A549 (cell line): ENCODE measurements around the gene ANGEL2. TPM values are rescaled to one million over a fixed set of nuclear protein-coding genes. Genes with fewer than 3 reads are reported as not detected.

Experiments used
- ATAC-seq, 2 experiments: fragments of 200-7000 bp in 1 of 2; fragments of >200 bp in 1 of 2; cut with Nextera tagmentation in 1 of 2; cut with Tn5 transposase in 1 of 2; 3 replicates each; pipeline versions ENCODE4 v1.8.0 to v1.9.1; 2018 to 2020; ENCODE audit warnings: mild to moderate bottlenecking in 1 of 2, moderate library complexity in 1 of 2
- CTCF ChIA-PET: fragments of 300-600 bp; sonication (Branson Sonifier 250); formaldehyde crosslinking; extraction: SDS; loops from one replicate; lab custom pipeline; 2021; ENCODE audit warnings: antibody characterized with exemption, inconsistent platforms; lab: Yijun Ruan, JAX
- POLR2A ChIA-PET: fragments of 350-600 bp; formaldehyde crosslinking; extraction: SDS; loops from one replicate; lab custom pipeline; 2021; ENCODE audit warnings: antibody characterized with exemption, inconsistent platforms; lab: Yijun Ruan, JAX
- DNase-seq, 2 experiments: peaks; one replicate each; pipeline versions ENCODE4 v3.0.0 to v3.0.0-alpha.2; 2011 to 2016; ENCODE audit warnings: low read depth in 1 of 2, low spot score in 1 of 2
- FAIRE-seq: peaks from 2 replicates; lab custom pipeline; 2011; peaks lifted over from hg19 to GRCh38; lab: Jason Lieb, UNC
- H3K27ac ChIP-seq, 2 experiments: fragments of >200 bp; sonication (Bioruptor Twin); formaldehyde crosslinking; 3 replicates each; pipeline ENCODE4 v1.5.1; 2016 to 2017
- H3K4me1 ChIP-seq: fragments of >200 bp; sonication (Bioruptor Twin); formaldehyde crosslinking; 3 replicates; pipeline ENCODE4 v1.6.1; 2016
- H3K4me2 ChIP-seq: fragments of >200 bp; sonication (Bioruptor Twin); formaldehyde crosslinking; 3 replicates; pipeline ENCODE4 v1.6.1; 2016
- H3K4me3 ChIP-seq: fragments of >200 bp; sonication (Bioruptor Twin); formaldehyde crosslinking; 3 replicates; pipeline ENCODE4 v1.5.1; 2016
- H3K9me3 ChIP-seq: fragments of >200 bp; sonication (Bioruptor Twin); formaldehyde crosslinking; 3 replicates; pipeline ENCODE4 v1.6.1; 2016
- CBX8 ChIP-seq: fragments of 200-600 bp; sonication (generic); IDR thresholded peaks from 2 replicates; pipeline ENCODE4 v1.6.1; 2016
- EHMT2 ChIP-seq: fragments of 200-600 bp; sonication (generic); IDR thresholded peaks from 2 replicates; pipeline ENCODE4 v1.6.1; 2016; ENCODE audit warnings: antibody characterized with exemption, low read depth, mild to moderate bottlenecking, moderate library complexity
- EP300 ChIP-seq, 2 experiments: fragments of >200 bp; sonication (Bioruptor Twin); formaldehyde crosslinking; IDR thresholded peaks; 2 replicates in 1 of 2; 3 replicates in 1 of 2; pipeline ENCODE4 v1.6.1; 2016 to 2017
- HEYL ChIP-seq: fragments of 250-450 bp; sonication (Bioruptor Pico); IDR thresholded peaks from 2 replicates; pipeline ENCODE4 v1.8.0; 2021; ENCODE audit warnings: mild to moderate bottlenecking, moderate library complexity
- HOXB13 ChIP-seq: fragments of 250-450 bp; sonication (Bioruptor Pico); IDR thresholded peaks from 2 replicates; pipeline ENCODE4 v1.5.0; 2020; ENCODE audit warnings: low read depth, mild to moderate bottlenecking, moderate library complexity
- KDM1A ChIP-seq: fragments of 200-600 bp; sonication (generic); IDR thresholded peaks from 2 replicates; pipeline ENCODE4 v1.6.1; 2016; ENCODE audit warnings: low read depth, mild to moderate bottlenecking
- MAFK ChIP-seq: fragments of 450-650 bp; IDR thresholded peaks from 2 replicates; pipeline ENCODE4 v1.6.1; 2014; ENCODE audit not compliant: partially characterized antibody
- PHF8 ChIP-seq: fragments of 200-600 bp; sonication (generic); IDR thresholded peaks from 2 replicates; pipeline ENCODE4 v1.6.1; 2016; ENCODE audit warnings: low read depth, mild to moderate bottlenecking, antibody characterized with exemption, moderate library complexity, borderline replicate concordance
- POLR2AphosphoS2 ChIP-seq: conservative IDR thresholded peaks from 2 replicates; pipeline ENCODE4 v1.6.1; 2012; ENCODE audit warnings: low read length, improper control_type of control experiment, inconsistent platforms
- RAD21 ChIP-seq, 2 experiments: fragments of >200 bp in 1 of 2; sonication (Bioruptor Twin) in 1 of 2; formaldehyde crosslinking in 1 of 2; IDR thresholded peaks in 1 of 2; conservative IDR thresholded peaks in 1 of 2; 2 replicates in 1 of 2; 3 replicates in 1 of 2; pipeline ENCODE4 v1.6.1; 2012 to 2018; ENCODE audit warnings: inconsistent platforms in 1 of 2
- TFCP2L1 ChIP-seq: fragments of 250-450 bp; sonication (Bioruptor Pico); IDR thresholded peaks from 2 replicates; pipeline ENCODE4 v1.5.0; 2021; ENCODE audit warnings: mild to moderate bottlenecking
- TP53 ChIP-seq: fragments of 250-450 bp; sonication (Bioruptor Pico); IDR thresholded peaks from 2 replicates; pipeline ENCODE4 v1.5.0; 2021; ENCODE audit warnings: mild to moderate bottlenecking, moderate library complexity
- ZNF302 ChIP-seq: fragments of 250-450 bp; sonication (Bioruptor Pico); IDR thresholded peaks from 2 replicates; pipeline ENCODE4 v1.9.0; 2021; ENCODE audit warnings: inconsistent platforms, mild to moderate bottlenecking, moderate library complexity
- WGBS: methylation state at CpG from one replicate; pipeline ENCODE4 v1.1.6; 2017; ENCODE audit errors: missing lambda C conversion rate; 5-methylcytosine and 5-hydroxymethylcytosine counted together
- polyA plus RNA-seq, 4 experiments: library from polyadenylated mRNA; depleted of rRNA in 3 of 4; stranded (reverse); fragments of >200 nt; fragmentation: RNase III in 1 of 4; extraction: RNeasy Plus Mini Kit Qiagen cat#74134 plus additional on column Dnase treatment in 1 of 4; gene quantifications; 2 replicates in 3 of 4; 3 replicates in 1 of 4; pipeline ENCODE4 v1.2.3, GENCODE V29; 2011 to 2017
- TF ChIP-seq, protein P1 (sequence below): fragments of 150-350 bp; IDR thresholded peaks from 2 replicates; pipeline ENCODE4 v1.6.1; 2014; ENCODE audit warnings: low read depth, mild to moderate bottlenecking, low read length
- TF ChIP-seq, protein P2 (sequence below): fragments of 250-450 bp; sonication (Bioruptor Pico); IDR thresholded peaks from 2 replicates; pipeline ENCODE4 v1.5.0; 2020; ENCODE audit warnings: low read depth, mild to moderate bottlenecking, moderate library complexity
- TF ChIP-seq, protein P3 (sequence below): fragments of >200 bp; sonication (Bioruptor Twin); formaldehyde crosslinking; IDR thresholded peaks from 2 replicates; pipeline ENCODE4 v1.6.1; 2016
- TF ChIP-seq, protein P4 (sequence below): fragments of 450-650 bp; IDR thresholded peaks from 2 replicates; pipeline ENCODE4 v1.6.1; 2014; ENCODE audit warnings: antibody characterized with exemption
- TF ChIP-seq, protein P5 (sequence below): IDR thresholded peaks from 2 replicates; pipeline ENCODE4 v1.6.1; 2012
- TF ChIP-seq, protein P6 (sequence below): IDR thresholded peaks from 2 replicates; pipeline ENCODE4 v1.6.1; 2012
- TF ChIP-seq, protein P7 (sequence below): fragments of 250-450 bp; sonication (Bioruptor Pico); IDR thresholded peaks from 2 replicates; pipeline ENCODE4 v1.5.0; 2021; ENCODE audit warnings: mild to moderate bottlenecking, moderate library complexity, borderline replicate concordance

Gene ANGEL2
- polyA plus RNA-seq, 2 of the 4 experiments (the other 2 are of a cell fraction) = 20.4 to 38.9 TPM

DNA sequence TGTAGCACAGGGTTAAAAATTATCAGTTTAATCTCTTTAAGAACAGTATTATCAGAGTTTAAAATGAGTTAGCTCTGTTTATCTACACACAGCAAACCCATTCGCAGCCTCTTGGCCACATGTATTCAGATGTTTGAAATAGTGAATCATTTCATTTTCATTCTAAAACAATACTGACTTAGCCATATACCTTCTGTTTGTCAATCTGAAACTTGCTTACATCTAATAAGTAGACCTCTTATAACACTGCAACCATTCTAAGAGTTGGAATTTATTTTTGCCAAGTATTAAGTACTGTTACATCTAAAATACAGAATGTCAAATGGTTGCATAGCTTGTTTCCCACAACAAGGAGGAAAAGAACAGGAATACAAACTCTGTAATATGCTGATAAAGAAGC is 25.4 kb downstream of the ANGEL2 start (continued):
- no peak for TF ChIP-seq CBX8

DNA sequence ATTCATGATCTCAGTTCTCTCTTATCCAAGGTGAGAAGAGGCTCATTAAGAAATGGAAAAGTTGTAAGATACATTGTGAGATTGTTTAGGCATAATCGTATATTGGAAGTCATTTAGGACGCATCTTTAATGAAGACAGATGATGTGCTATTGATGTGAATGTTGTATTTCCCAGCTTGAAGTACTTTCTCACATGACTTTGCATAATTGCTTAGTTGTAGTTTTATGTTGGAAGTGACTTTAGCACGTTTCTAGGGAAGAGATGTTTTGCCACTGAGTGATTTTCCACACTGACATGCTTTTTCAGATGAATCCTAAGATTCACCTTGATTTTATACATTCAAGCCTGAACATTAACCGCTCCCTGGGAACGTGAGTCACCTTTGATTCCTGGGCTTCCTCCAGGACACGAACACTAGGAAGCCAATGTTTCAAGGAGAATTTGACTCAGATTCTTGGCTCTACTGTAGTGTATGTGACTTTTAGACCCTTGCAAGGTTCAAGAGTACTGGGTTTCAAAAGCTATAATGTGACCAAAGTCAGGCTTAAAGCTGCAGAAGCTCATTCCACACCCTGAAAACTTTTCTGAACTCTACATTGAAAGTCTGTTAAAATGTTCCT is 27.9 kb downstream of the ANGEL2 start:
- CTCF ChIA-PET = interaction anchor here (1.3 to 3.4 kb wide), 2 partner anchors 34 to 323 kb away, joined by 4 to 15 read pairs; no protein-coding TSS in a partner anchor

DNA sequence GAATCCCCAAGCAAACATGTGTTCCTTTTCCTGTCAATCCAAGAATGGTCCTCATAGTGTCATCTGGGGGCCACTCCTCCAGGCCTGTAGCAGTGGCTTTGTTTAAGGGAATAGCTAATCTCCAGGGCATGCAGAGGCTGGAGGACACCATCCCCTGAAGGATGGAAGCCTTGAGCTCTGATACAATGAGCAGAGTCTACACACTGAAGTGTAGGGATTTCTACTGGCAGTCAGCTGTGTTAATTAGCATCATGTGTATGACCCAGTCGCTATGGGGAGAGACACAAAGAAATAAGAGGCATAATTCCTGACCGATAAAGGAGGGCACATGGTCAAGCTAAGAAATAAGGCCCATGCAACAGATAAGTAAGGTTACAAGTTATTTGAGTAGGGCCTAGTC is 29.1 kb downstream of the ANGEL2 start:
- WGBS = 88% methylated on average over 2 of the region's 2 CpGs
- FAIRE-seq = peak; percentile 7
- peaks cover 40% of the 10 kb centered on the region for H3K4me1 ChIP-seq
- TF ChIP-seq, protein P1, sequence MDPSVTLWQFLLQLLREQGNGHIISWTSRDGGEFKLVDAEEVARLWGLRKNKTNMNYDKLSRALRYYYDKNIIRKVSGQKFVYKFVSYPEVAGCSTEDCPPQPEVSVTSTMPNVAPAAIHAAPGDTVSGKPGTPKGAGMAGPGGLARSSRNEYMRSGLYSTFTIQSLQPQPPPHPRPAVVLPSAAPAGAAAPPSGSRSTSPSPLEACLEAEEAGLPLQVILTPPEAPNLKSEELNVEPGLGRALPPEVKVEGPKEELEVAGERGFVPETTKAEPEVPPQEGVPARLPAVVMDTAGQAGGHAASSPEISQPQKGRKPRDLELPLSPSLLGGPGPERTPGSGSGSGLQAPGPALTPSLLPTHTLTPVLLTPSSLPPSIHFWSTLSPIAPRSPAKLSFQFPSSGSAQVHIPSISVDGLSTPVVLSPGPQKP = no peak
- TF ChIP-seq, protein P2, sequence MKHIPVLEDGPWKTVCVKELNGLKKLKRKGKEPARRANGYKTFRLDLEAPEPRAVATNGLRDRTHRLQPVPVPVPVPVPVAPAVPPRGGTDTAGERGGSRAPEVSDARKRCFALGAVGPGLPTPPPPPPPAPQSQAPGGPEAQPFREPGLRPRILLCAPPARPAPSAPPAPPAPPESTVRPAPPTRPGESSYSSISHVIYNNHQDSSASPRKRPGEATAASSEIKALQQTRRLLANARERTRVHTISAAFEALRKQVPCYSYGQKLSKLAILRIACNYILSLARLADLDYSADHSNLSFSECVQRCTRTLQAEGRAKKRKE (CRISPR knock-in tag) = no peak
- TF ChIP-seq EP300 (IDR thresholded peaks at IDR 0.05) (no peak), TFCP2L1 (CRISPR knock-in tag) (no peak), RAD21 (conservative IDR thresholded peaks at IDR 0.05 in 1 of 2, IDR thresholded peaks at IDR 0.05 in 1 of 2) (no peak), CBX8 (no peak), HEYL (CRISPR knock-in tag) (no peak)
- TF ChIP-seq, protein P3, sequence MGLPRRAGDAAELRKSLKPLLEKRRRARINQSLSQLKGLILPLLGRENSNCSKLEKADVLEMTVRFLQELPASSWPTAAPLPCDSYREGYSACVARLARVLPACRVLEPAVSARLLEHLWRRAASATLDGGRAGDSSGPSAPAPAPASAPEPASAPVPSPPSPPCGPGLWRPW = no peak
- TF ChIP-seq, all 56 proteins: peak for 0
- H3K9me3 ChIP-seq = no peaks in the 10 kb centered on the region
- H3K4me2 ChIP-seq = no peak overlapping the region
- ATAC-seq = no peak
- DNase-seq = no peak
- H3K4me3 ChIP-seq = no peak overlapping the region
- H3K27ac ChIP-seq = peak overlapping the region in 1 of 2 experiments; percentile 24; a peak in 2 of 6 replicates
- CTCF ChIA-PET = interaction anchor here (0.9 to 4.1 kb wide), 5 partner anchors 8 to 321 kb away, joined by 3 to 32 read pairs (median 3); no protein-coding TSS in a partner anchor
- POLR2A ChIA-PET = no interaction called here

More for the DNA sequence above, 27.9 kb downstream of the ANGEL2 start:
- peak in 1 of 2 experiments; percentile 37 for DNase-seq
- peak in 1 of 2 experiments; percentile 70; a peak in 3 of 6 replicates for ATAC-seq
- no peaks in the 10 kb centered on the region for H3K9me3 ChIP-seq
- TF ChIP-seq MAFK = peak; percentile 51
- TF ChIP-seq, protein P4, sequence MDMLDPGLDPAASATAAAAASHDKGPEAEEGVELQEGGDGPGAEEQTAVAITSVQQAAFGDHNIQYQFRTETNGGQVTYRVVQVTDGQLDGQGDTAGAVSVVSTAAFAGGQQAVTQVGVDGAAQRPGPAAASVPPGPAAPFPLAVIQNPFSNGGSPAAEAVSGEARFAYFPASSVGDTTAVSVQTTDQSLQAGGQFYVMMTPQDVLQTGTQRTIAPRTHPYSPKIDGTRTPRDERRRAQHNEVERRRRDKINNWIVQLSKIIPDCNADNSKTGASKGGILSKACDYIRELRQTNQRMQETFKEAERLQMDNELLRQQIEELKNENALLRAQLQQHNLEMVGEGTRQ = no peak
- H3K4me1 ChIP-seq = peaks cover 31% of the 10 kb centered on the region
- WGBS = 40% methylated on average over 6 of the region's 6 CpGs
- H3K4me2 ChIP-seq = peak overlapping the region; percentile 31
- no peak for FAIRE-seq
- no peak overlapping the region for H3K4me3 ChIP-seq
- peak overlapping the region; percentile 33 to 40; a peak in 5 of 6 replicates for H3K27ac ChIP-seq
- POLR2A ChIA-PET = no interaction called here

DNA sequence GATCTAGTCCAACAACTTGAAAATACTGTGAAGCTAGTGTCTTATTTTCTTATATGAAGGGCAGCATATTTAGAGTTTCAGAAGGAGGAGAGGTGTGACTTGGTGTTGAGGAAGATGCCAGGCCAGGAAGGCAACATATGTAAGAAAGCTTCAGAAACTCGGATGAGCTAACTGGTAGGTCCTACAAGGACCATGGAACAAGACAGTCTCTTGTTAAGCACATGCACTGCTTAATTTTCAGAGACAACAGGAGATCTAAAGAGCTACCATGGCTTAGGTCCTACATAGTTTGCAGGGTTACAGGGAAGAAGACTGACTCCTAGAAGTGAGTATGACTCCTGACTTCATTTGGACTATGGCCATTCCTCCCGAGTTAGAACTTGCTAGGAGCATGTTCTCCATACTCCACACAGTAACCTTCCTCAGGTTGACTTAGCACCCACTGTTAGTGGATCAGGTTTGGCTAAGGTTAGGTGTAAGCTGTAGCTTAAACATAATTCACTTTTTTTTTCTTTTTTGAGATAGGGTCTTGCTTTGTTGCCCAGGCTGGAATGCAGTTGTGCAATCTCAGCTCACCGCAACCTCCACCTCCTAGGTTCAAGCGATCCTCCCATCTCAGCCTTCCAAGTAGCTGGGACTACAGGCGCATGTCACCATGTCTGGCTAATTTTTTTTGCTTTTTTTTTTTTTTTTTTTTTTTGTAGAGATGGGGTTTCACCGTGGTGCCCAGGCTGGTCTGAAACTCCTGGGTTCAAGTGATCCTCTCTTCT is 31.0 kb downstream of the ANGEL2 start:
- no peak for DNase-seq
- no peak for ATAC-seq
- Histone ChIP-seq H3K4me2 (no peak overlapping the region), H3K4me3 (no peak overlapping the region), H3K27ac (no peak overlapping the region), H3K4me1 (peaks cover 45% of the 10 kb centered on the region), H3K9me3 (no peaks in the 10 kb centered on the region)
- ChIA-PET POLR2A (no interaction called here), CTCF (interaction anchor here (0.8 to 4.1 kb wide), 5 partner anchors 10 to 320 kb away, joined by 3 to 32 read pairs (median 3); no protein-coding TSS in a partner anchor)
- no peak for TF ChIP-seq TFCP2L1 (CRISPR knock-in tag)
- TF ChIP-seq POLR2AphosphoS2 = no peak
- no peak for TF ChIP-seq KDM1A
- no peak for TF ChIP-seq HOXB13 (CRISPR knock-in tag)
- TF ChIP-seq, protein P5, sequence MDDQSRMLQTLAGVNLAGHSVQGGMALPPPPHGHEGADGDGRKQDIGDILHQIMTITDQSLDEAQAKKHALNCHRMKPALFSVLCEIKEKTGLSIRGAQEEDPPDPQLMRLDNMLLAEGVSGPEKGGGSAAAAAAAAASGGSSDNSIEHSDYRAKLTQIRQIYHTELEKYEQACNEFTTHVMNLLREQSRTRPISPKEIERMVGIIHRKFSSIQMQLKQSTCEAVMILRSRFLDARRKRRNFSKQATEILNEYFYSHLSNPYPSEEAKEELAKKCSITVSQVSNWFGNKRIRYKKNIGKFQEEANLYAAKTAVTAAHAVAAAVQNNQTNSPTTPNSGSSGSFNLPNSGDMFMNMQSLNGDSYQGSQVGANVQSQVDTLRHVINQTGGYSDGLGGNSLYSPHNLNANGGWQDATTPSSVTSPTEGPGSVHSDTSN = no peak
- TF ChIP-seq TP53 (CRISPR knock-in tag) = no peak
- no peak for TF ChIP-seq ZNF302
- TF ChIP-seq HEYL (CRISPR knock-in tag) = no peak
- TF ChIP-seq EHMT2 = no peak
- TF ChIP-seq, protein P6, sequence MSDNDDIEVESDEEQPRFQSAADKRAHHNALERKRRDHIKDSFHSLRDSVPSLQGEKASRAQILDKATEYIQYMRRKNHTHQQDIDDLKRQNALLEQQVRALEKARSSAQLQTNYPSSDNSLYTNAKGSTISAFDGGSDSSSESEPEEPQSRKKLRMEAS = no peak
- TF ChIP-seq, protein P7, sequence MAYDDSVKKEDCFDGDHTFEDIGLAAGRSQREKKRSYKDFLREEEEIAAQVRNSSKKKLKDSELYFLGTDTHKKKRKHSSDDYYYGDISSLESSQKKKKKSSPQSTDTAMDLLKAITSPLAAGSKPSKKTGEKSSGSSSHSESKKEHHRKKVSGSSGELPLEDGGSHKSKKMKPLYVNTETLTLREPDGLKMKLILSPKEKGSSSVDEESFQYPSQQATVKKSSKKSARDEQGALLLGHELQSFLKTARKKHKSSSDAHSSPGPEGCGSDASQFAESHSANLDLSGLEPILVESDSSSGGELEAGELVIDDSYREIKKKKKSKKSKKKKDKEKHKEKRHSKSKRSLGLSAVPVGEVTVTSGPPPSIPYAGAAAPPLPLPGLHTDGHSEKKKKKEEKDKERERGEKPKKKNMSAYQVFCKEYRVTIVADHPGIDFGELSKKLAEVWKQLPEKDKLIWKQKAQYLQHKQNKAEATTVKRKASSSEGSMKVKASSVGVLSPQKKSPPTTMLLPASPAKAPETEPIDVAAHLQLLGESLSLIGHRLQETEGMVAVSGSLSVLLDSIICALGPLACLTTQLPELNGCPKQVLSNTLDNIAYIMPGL (CRISPR knock-in tag) = no peak
- TF ChIP-seq RAD21 (conservative IDR thresholded peaks at IDR 0.05 in 1 of 2, IDR thresholded peaks at IDR 0.05 in 1 of 2) = no peak
- no peak for TF ChIP-seq PHF8
- 90% methylated on average over 6 of the region's 6 CpGs for WGBS
- no peak for FAIRE-seq
